Dermis microvascular lymphatic vessel endothelial cell (primary cell): Measurements from ENCODE around the gene PLAC9. TPM values are rescaled to one million over a fixed set of nuclear protein-coding genes. Genes with fewer than 3 reads are reported as not detected.

Experiments
- DNase-seq, 2 donors: peaks; one replicate each; pipeline versions ENCODE4 v3.0.0 to v3.0.0-alpha.2; 2010; ENCODE audit warnings: low read depth in 2 of 2
- total RNA-seq: library from RNA; depleted of rRNA; stranded (reverse); fragments of >200 nt; gene quantifications from 2 replicates; pipeline ENCODE4 v1.2.1, GENCODE V29; 2014

The PLAC9 gene
- total RNA-seq, 1 donor from 2014 or later, result 3.7 TPM

DNA sequence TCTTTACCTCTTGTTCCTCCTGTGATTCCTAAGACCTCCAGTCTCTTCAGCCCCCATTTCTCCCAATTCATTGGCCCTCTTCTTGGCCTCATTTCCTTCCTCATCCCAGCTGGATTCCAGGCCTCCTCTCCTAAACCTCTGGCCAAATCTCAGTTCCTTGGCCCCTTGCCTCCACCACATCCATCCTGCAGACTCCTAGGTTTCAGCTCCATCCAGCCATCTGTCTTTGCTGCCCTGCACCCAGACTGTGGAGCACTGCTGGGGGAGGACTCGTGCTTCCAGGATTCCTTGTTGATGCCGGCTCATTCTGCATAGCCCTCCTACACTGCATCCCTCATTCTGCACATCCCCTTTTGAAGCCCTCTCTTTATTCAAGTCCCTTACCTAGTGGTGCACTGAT is 6.7 kb downstream of the PLAC9 start:
- no peak for DNase-seq

DNA sequence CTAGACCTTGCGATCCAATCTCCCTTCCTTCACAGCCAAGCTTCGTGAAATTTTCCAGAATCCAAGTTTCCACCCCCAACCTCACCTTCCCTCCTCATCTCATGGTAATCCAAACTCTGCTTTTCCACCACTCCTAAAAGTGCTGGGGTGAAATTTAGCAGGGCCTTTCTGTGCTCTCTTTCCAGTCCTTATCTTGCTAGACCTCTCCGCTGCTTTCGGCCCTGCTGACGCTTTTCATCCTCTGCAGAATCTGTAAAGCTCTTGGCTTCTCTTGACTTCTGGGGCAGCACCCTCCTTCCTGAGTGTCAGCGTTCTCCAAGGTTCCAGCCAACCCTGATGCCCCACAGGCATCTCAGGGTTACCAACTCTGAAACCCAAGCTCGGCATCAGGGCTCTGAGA is 7.7 kb downstream of the PLAC9 start:
- DNase-seq, result no peak

DNA sequence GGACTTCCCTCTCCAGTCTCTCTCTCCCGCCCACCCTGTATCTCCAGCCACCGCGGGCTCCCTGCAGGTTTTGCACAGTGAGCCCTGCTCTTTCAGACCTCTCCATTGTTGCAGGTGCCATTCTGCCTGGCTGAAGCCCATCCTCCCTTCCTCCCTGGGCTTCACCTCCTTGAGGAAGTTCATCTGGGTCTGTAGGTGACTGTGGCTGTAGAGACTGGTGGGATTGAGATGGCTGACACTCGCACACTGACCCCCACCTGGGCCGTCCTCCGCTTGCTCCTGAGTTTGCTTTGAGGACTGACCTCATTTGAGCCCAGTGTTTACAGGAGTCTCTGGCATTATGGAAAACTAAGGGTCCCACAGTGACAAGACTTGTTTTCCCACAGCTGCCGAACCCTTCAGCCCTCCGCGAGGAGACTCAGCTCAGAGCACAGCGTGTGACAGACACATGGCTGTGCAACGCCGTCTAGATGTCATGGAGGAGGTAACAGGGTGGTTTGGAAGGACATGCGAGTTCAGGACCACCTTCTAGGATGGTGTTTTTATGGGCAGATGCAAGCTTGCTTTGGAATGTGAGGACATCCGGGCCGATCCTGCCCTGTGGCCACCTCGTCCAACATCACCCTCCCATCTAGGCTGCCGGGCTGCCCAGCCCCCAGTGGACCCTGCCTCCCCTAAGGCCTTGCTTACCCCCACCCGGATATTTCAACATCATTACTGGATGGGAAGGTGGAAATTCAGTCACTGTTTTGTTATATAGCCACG is 9.3 kb downstream of the PLAC9 start:
- no peak for DNase-seq

DNA sequence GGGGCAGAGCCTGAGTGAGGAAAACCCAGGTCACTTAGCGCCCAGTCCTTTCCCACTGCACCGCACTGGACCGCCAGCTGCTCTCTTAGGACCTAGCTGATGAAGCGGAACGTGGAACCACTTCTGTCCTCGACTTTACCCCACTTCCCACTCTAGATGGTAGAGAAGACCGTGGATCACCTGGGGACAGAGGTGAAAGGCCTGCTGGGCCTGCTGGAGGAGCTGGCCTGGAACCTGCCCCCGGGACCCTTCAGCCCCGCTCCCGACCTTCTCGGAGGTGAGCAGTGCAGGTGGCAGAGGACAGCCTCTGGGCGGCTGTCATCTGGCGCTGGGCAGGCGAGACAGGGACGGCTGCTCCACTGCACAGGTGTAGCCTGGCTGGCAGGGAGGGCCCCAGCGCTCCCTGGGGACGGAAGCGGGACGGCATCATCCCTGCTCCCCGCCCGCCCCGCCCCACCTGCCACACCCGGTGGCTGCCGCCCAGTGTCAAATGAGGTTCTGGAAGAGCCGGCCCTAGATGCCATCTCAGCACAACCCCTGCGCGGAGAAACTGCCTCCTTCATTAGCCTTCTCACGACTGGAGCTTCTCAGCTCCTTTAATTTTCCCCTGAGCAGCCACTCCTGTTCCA is 11.7 kb downstream of the PLAC9 start:
- no peak for DNase-seq

DNA sequence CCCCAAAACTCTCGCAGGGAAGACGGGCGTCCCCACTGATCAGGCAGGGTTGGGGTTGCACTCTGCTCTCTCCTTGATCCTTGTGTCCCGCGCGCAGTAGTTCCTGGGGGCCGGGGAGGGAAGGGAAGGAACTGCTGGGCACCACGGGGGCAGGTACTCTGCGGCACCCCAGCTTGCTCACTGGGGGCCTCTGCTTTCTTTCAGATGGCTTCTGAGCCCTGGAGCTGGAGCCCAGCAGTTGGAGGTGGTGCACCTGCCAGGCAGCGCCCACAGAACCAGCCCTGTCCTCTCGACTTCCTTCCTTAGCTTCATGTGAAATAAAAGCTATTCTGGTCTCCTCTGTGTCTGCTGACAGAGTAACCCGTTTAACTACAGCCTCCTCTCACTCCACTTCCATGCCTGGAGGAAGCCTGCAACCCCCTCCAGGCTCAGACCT is 12.2 kb downstream of the PLAC9 start:
- DNase-seq, result no peak

DNA sequence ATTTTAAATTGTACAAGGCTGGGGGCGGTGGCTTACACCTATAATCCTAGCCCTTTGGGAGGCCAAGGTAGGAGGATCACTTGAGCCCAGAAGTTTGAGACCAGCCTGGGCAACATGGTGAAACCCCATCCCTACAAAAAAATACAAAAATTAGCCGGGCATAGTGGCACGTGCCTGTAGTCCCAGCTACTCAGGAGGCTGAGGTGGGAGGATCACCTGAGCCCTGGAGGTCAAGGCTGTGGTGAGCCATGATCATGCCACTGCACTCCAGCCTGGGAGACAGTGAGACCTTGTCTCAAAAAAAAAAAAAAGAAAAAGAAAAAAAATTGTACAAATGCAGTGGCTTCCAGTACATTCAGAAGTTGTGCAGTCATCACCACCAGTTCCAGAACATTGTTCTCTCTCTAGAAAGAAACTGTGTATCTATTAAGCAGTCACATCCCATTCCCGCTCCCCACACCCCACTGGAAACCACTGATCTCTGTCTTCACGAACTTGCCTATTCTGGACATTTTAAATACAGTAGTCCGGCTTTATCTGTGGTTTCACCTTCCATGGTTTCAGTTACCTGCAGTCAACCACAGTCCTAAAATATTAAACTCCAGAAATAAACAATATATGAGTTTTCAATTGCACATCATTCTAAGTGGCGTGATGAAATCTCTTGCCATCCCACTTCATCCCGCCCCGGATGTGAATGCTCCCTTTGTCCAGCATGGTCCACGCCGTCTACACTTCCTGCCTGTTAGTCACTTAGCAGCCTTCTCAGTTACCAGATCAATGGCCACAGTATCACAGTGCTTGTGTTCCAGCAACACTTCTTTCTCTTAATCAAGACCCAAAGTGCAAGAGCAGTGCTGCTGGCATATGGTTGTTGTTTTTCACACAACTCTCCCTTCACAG is 13.1 kb downstream of the PLAC9 start:
- peak in 1 of 2 donors; percentile 66 for DNase-seq

DNA sequence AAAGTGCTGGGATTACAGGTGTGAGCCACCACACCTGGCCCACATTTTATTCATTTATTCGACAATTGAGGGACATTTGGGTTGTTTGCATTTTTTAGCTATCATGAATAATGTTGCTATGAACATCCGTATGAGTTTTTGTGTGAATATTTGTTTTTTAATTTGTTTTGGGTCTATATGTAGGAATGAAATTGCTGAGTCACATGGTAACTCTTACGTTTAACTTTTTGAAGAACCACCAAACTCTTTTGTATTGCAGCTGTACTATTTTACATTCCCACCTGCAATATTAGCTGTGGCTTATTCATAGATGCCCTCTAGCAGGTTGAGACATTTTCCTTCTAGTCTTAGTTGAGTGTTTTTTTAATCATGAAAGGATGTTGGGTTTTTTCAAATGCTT is 14.4 kb downstream of the PLAC9 start:
- DNase-seq, result no peak

DNA sequence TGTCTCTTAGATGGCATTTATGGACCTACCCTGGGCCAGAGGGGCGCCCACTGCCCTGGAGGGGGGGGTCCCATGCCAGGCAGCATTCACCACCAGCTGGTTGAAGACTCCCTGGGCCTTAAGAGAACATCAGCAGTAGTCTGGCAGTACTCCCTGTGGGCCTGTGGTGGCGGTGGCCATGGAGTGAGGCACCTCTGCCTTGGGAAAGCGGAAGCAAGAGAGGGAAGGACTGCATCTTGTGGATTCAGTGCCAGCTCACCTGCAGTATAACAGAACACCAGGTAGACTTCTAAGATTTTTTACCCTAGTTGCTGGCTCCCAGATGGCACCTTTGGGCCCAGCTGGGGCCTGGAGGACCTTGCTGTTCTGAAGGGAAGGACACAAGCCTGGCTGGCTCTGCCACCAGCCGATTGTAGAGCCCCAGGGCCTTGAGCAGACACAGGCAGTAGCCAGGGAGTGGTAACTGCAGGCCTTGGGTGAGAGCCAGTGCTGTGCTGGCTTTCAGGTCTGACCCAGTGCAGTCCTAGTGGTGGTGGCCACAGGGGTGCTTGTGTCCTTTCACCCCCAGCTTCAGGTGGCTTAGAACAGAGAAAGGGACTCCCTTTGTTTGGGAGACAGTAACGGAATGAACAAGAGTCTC is 15.8 kb downstream of the PLAC9 start:
- DNase-seq, result no peak

DNA sequence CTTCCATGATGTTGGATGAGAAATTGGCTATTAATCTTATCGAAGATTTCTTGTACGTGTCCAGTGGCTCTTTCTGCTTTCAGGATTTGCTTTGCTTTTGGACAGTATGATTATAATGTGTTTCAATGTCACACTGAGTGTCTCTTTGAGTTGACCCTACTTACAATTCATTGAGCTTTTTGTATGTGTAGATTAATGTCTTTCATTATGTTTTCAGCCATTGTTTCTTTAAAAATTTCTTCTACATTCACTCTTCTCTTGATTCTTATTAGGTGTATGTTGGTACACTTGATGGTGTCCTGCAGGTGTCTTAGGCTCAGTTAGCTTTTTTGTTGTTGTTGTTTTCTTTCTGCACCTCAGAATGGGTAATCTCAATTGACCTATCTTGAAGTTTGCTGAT is 16.6 kb downstream of the PLAC9 start:
- DNase-seq, result no peak

DNA sequence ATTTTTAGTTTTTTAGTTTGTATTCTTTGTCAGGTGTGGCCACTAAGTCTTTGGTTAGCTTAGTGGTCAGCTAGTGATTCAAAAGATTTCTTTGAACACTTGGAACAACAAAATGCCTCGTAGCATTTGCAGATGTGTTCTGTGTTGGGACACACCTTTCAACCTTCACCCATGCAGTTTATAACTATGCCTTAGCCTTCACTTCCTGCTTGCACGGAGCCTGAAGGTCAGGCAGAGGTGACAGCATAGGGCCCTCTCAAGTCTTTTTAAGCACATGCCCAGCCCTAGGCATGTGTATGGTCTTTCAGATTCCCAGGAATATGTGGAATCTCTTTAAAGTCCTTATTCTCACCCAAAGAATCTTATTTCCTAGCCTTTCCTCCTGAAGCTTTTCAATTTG is 17.6 kb downstream of the PLAC9 start:
- DNase-seq, result no peak

DNA sequence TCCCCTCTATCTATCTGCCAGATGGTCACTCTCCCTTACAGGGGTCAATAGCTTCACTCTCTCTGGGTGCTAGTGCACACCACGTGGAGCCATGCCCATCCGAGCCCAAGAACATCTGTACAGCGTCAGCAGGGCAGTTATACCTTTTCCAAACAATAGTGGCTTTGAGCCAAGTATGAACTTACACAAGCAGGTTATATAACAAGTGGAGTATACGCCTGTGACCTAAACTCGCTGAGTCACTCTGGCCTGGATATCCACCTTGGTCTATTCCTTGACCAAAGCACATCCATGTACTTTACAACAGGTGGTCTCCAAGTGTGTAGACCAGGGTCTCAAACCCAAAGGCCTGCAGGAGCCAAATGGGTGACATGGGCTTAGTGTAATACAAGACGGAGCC is 20.3 kb downstream of the PLAC9 start:
- no peak for DNase-seq

DNA sequence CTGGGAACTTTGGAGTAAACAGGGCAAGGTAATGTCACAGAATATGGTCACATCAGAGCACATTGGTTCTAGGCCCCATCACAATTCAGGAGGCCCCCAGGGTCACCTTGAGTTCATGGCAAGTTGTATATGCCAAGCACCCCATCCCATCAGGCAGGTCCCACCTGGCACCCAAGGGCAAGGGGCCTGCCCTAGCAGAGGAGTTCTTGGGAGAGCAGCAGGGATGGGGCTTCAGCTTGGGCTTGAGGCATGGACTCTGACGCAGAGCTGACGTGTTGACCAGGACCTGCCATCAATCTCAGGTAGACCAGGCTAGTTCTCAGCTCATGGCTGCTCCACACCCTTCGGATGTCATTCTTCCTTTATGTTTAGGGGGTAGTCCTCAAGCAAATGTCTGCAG is 20.9 kb downstream of the PLAC9 start:
- DNase-seq, result no peak

DNA sequence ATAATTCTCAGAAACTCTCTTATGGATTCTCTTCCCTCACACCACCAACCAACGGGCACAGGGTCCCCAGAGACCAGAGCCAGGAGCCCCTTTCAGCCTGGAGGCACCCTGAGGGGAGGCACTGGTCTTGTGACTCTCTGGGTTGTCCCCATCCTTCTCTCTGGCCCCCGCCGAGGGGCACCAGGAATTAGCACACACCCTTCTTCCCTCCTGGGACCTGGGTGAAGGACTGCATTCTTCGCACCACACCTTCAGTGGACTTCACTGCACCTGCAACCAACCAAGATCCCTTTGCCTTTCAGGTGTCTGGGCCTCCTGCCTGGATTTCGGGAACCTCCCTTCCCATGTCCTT is 22.1 kb downstream of the PLAC9 start:
- DNase-seq, result no peak

DNA sequence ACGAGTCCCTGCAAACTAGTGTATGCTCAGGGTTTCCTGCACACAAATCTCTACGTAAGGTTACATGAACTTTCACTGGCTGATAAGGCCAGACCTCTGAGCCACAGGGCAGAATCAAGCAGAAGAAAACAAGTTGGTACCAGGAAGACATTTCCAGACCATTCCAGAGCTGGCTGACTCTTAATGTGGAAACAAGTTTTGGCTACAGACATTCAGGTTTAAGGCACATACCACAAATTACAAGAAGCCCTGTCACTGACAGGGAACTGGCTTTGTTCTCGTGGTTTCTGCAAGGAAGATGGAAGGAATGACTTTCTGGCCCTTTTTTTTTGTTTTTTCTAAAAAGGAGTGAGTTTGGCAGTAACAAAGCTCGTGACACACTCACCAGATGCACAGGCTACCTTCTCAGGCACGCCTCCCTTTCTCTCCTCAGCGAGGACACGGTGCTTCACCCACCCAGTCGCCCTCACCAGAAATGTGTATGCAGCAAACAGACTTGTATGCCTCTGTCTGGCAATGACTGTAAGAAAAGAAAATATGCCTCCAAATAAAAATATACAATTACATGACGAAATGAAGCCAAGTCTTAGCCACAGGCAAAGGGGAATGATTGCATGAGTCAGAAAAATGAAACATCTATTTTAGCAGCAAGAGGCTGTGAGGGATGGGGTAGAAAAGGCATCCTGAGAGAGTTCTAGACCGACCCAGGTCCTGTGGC is 22.6 kb downstream of the PLAC9 start:
- DNase-seq, result no peak

DNA sequence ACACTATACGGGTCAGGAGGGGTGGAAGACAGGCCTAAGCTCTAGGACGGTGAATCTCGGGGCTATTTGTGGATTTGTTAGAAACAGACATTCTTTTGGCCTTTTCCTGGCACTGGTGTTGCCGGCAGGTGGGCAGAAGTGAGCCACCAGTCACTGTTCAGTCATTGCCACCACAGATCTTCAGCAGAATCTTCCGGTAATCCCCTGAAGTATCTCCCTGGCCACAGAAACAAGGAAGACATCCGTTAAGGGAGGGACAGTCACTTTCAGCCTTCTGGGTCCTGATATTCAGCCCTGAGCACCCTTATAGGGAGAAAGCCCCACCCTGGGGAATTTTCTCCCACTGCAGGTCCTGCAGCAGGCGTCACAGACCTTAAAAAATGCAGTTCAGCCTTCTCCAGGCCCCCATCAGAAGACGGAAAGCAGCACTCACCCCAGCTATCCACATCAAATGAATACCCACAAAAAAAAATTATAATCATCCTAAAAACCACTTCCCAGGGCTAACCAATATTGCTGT is 23.2 kb downstream of the PLAC9 start:
- no peak for DNase-seq

DNA sequence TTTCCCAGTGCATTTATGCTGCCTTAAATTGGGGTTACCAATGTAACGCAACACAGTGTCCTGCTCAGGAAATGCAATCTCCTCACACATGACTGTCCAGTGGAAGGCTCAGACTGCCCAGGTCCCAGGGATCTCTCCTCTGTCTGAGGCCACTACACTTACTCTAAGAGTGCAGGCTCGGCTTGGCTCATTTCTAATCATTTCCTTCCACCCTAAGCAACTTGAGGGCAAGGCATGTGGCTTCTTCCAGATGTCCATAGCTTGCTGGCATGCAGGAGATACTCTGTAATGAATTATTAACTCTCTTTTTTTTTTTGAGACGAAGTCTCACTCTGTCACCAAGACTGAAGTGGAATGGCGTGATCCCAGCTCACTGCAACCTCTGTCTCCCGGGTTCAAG is 23.7 kb downstream of the PLAC9 start:
- DNase-seq, result no peak

DNA sequence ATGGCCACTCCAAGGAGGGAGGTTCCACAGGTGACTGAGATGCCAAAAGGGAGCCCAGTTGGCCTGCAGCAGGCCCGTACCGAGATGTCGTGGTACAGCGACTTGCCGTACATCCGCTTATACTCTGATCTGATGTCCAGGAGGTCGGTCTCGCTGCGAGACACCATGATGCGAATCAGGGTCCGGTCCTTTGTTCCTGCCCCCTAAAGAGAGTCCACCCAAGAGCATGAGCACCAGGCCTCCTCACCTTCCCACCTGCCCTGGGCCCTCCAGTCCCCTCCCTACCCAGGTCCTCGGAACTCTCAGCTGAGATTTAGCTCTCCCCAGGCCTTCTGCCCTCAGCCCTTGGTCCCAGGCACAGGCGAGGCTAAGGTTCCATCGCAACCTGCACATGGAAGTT is 25.0 kb downstream of the PLAC9 start:
- DNase-seq, result no peak

DNA sequence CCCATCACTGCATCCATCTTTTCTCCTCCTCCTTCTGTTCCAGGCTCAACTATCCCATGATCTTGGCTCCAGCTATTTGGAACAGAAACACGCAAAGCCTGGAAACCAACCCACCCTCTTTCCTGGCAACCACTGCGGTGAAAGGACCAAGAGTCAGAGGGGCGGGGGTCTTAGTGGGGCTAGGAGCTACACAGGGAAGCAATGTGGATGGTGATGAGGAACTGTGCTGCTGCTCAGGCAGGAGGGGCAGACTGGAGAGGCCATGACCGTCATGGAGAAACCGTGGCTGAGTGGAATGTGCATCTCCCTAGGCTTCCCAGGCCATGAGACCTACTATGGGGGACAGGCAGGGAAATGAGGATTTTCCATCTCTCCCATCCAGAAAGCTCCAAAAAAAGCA is 25.6 kb downstream of the PLAC9 start:
- no peak for DNase-seq

DNA sequence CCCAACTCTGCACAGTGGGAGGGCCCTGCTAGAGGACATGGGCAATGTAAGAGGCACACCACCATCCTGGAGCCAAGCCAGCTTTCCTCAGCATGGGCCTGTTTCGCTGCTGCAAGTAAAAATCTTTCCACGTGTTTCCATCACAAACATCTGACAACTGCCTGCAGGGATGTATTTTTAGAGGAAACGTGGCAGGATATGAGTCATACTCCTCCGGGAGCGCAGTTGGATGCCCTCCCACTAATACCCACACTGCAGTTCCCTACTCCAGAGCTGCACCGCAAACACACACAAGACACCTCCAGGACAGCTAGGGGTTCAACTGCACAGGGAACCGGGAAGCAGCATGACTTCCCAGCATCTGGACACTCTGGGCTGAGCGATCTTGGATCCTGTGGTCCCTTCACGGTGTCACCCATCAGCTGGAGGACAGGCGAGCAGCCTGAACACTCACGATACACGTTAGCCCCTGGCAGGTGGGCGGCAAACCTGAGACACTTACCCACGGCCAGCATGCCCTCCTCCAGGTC is 26.1 kb downstream of the PLAC9 start:
- peak; percentile 96 to 98 for DNase-seq

DNA sequence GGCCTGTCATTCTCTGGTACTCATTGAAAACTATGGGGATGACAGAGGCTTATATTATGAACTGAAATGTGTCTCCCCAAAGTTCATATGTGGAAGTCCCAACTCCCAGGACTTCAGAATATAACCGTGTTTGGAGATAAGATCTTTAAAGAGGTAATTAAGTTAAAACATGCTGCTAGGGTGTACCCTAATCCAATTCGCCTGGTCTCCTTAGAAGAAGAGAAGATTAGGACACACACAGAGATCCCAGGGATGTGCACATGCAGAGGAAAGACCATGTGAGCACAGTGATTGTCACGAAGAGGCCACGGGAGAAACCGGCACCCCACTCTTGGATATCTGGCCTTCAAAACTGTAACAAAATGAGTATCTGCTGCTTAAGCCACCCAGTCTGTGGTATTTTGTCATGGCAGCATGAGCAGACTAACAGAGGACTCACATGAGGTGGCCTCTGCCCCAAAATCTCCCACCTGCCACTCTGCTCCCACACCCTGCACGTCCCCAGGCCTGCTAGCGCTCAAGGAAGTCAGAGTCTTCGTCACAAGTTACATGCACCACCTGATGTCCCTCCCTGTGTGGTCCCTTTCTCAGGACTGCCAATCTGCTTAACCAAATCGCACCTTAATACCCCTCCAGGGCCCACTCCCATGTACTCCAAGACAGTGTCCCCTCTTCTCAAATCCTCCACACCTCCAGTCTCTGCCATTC is 26.8 kb downstream of the PLAC9 start:
- DNase-seq, result no peak
